ENCODE measurements around the gene MFSD6.

Gene MFSD6

GRCh38 chr2:190443055-190443454 is 34.9 kb downstream of the MFSD6 start:
- no peak for DNase-seq

GRCh38 chr2:190443778-190444481 is 35.8 kb downstream of the MFSD6 start:
- no peak for DNase-seq

GRCh38 chr2:190444976-190445375 is 36.8 kb downstream of the MFSD6 start:
- DNase-seq: no peak

GRCh38 chr2:190446193-190446592 is 38.0 kb downstream of the MFSD6 start:
- no peak for DNase-seq

- no peak for DNase-seq
These were observed 38.8 kb downstream of the MFSD6 start for GRCh38 chr2:190446750-190447516.

- DNase-seq: no peak
These were observed 39.6 kb downstream of the MFSD6 start for GRCh38 chr2:190447766-190448165.

GRCh38 chr2:190449925-190450324 is 41.8 kb downstream of the MFSD6 start:
- DNase-seq: no peak

- no peak for DNase-seq
These were observed 42.2 kb downstream of the MFSD6 start for GRCh38 chr2:190450363-190450762.

GRCh38 chr2:190451561-190452176 is 43.5 kb downstream of the MFSD6 start:
- no peak for DNase-seq

GRCh38 chr2:190452433-190452832 is 44.3 kb downstream of the MFSD6 start:
- DNase-seq: no peak

GRCh38 chr2:190454795-190455194 is 46.6 kb downstream of the MFSD6 start:
- DNase-seq: no peak

- no peak for DNase-seq
These were observed 47.4 kb downstream of the MFSD6 start for GRCh38 chr2:190455358-190456095.

GRCh38 chr2:190456833-190457232 is 48.7 kb downstream of the MFSD6 start:
- DNase-seq: no peak

GRCh38 chr2:190457256-190457655 is 49.1 kb downstream of the MFSD6 start:
- no peak for DNase-seq

- no peak for DNase-seq
These were observed 50.4 kb downstream of the MFSD6 start for GRCh38 chr2:190458352-190459107.

- DNase-seq: no peak
These were observed 51.7 kb downstream of the MFSD6 start for GRCh38 chr2:190459881-190460280.

- no peak for DNase-seq
These were observed 52.3 kb downstream of the MFSD6 start for GRCh38 chr2:190460487-190460886.

- no peak for DNase-seq
These were observed 54.0 kb downstream of the MFSD6 start for GRCh38 chr2:190462181-190462580.

GRCh38 chr2:190462611-190463010 is 54.5 kb downstream of the MFSD6 start:
- no peak for DNase-seq

- no peak for DNase-seq
These were observed 56.9 kb downstream of the MFSD6 start for GRCh38 chr2:190465060-190465459.

GRCh38 chr2:190466819-190467446 is 58.8 kb downstream of the MFSD6 start:
- DNase-seq: no peak

GRCh38 chr2:190467575-190468083 is 59.5 kb downstream of the MFSD6 start:
- DNase-seq: no peak

Data from 8988T (cell line).